GM19372 (cell line): Measurements from ENCODE around the gene ZFC3H1.
"Not testable (repeated sequence)": the region's sequence is repeated elsewhere in the genome, so short reads cannot be mapped to it uniquely, and the experiment has no call there.

Experiments
- ATAC-seq: cut with Tn5 transposase; IDR thresholded peaks from one replicate; pipeline ENCODE4 v1.9.1; 2021; ENCODE audit warnings: mild to moderate bottlenecking, low read depth, moderate library complexity; ENCODE audit not compliant: unreplicated experiment

The ZFC3H1 gene

DNA sequence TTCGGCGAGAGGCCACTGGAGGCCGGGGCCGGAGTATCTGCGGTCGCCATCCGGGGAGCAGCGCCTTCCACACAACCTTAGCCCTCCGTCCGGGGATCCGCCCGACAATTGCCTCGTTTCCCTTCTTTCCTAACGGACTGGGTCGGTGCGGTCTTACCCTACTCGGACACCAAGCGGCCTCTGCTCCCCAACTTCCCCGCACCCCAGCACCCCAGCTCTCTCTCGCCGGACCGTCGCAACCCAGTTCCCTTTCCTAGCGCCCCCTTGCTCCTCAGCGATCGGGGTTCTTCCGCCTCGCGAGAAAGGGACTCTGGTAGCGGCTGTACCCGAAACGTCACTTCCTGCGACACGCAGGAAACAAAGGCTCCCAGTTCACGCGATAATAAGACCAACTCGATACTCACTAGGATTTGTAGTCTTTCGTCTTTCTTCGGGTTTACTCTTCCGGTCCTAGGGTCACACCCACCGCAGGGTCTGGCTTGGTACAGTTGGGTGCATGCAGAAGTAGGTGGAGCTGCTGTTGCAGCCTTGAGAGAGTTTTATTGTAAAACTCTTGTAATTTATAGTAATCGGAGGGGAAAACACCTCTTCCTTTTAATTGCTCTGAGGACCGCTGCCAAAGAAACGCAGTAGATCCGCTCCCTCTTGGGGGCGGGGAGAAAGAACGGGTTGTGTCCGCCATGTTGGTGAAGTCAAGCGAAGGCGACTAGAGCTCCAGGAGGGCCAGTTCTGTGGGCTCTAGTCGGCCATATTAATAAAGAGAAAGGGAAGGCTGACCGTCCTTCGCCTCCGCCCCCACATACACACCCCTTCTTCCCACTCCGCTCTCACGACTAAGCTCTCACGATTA, at the start of gene ZFC3H1, which contains the start of gene THAP2:
Gene ZFC3H1, minus strand, starts transcription at position 288 of the 850 bp plus-strand sequence. Its CDS starts 238 bp downstream, at position 50.
Gene THAP2, plus strand, starts transcription at position 741 of the 850 bp plus-strand sequence. CDS start 209 bp downstream, outside the sequence.
- peak; percentile 85 for ATAC-seq

DNA sequence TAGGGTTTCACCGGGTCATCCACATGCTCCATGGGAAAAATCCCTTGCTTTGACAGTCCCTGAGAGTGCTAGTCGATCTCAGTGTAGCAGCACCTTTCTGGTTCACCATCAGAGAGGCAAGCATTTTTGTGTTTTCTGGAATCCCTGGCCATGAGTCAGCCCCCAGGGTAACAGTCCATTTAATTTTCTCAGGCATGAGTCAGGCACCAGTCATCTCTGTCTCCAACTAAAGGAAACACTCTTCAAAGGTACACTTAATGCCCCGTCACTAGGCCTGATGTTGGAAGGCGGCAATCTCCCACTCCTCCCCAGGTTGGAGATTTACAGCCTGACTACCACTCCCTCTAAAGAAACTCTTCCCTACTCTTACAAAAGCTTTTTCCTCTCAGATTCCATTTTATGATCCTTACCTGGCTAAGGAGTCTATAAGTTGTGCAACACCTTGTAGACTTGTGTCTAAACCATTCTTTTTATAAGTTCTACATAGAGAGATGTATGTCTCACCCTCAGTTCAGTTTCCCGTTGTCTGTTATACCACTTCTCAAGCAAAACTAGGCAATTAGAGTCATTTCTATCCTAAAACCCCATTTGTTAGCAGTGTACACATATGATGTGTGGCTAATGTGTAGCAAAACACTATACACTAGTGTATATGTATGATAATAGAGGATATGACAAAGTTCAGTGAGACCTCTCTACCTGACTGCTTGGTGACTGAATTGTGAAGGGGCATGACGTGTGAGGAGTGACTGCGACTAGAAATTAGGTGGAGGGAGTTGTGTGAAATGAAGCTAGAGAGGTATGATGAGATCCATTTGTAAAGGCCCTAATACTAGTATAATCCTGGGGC, 46.9 kb upstream of the ZFC3H1 start:
- ATAC-seq, result no peak

DNA sequence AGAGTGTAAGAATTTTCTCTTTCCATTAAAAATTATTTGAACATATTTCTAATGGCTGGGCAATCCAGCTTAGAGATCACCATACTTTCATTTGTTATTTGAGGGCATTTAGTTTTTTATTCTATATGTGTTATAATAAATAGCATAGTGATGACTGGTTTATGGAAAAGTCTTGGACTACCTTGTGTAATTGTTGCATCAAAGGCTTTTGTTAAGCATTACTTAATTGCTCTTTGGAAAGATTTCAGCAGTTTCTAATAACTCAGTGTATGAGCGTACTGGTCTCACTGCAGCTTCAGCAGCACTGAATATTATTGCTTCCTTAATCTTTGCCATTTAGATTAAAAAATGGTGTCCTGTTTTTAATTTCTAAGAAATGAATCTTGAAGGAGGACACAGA, 45.0 kb upstream of the ZFC3H1 start:
- ATAC-seq, result no peak

DNA sequence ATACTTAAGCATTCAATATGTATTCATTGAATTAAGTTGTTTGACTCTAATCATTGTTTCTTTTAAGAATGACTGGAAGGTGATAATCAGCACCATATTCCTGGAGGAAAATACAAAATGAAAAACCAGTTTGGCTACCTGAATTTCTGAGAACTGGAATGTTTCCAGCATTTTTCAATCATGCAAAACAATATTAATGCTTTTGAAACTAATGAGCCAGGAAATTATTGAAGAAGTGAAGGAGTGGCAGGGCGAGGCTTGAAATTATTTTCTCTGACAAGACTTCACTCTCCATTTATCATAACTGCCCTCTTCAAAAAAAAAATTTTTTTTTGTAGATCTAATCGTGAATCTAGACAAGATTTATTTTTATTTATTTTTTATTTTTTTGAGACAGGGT, 41.3 kb upstream of the ZFC3H1 start:
- no peak for ATAC-seq

DNA sequence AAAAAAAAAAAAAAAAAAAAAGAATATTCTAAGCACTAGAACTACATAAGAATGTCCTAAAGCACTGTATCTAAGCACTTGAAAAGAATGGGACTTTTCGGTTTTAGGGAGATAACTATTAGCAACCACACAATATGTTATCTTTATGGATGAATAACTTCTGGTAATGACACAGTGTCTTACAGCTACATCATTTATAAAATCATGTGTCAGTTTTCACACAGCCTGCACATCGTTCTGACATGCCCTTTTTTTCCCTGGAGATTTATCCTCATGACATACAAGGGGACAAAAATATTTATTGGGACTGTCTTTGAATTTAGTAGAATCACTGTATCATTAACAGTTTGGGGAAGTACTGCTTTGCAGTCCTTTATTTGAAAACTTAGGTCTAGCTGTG, 39.6 kb upstream of the ZFC3H1 start:
- no peak for ATAC-seq

- no peak for ATAC-seq
Measured at GRCh38 chr12:71702590-71702989, 38.9 kb upstream of the ZFC3H1 start.

DNA sequence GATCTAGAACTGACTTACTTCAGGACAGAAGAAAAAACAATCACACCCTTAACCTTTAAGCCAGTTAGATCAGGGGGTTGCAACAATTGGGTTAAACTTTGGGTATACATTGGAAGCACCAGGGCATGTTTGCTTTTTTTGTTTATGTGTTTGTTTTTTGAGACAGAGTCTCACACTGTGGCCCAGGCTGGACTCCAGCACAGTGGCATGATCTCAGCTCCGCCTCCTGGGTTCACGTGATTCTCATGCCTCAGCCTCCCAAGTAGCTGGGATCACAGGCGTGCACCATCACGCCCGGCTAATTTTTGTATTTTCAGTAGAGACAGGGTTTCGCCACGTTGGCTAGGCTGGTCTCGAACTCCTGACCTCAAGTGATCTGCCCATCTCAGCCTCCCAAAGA, 38.5 kb upstream of the ZFC3H1 start:
- ATAC-seq, result not testable (repeated sequence)

GRCh38 chr12:71695782-71696181, 32.1 kb upstream of the ZFC3H1 start:
- no peak for ATAC-seq

DNA sequence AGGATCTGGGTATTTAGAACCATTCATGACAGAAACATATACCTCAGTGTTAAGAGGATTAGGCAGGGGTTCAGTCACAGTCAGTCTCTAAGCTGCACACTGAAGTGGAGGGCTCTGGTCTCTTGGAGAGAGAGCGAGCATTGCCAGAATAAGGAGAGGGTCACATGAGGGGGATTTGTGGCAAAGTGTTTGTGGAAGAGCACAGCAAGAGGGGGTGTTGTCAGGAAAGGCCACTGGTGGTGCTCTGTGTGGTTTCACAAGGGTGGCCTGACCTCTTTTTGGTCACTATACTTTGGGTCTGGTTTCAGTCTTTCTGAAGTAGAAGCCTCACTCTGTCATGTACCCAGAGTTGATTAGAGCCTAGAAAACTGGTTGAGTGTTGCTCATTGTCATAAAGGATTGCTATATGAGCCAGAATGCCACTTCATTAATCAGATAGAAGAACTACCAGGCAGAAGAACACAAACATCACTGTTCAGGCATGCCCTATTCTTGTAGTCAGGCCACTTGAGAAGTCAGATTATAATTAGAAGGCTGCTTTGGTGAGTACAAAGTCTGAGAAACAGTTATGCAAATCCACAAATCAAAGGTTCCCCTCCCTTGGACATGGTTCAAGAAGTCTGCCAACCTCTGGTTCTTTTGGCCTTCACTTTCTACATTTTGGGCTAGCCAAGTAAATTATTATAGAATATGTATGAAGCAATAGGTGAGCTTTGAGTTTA, 30.6 kb upstream of the ZFC3H1 start:
- ATAC-seq, result peak; percentile 80

DNA sequence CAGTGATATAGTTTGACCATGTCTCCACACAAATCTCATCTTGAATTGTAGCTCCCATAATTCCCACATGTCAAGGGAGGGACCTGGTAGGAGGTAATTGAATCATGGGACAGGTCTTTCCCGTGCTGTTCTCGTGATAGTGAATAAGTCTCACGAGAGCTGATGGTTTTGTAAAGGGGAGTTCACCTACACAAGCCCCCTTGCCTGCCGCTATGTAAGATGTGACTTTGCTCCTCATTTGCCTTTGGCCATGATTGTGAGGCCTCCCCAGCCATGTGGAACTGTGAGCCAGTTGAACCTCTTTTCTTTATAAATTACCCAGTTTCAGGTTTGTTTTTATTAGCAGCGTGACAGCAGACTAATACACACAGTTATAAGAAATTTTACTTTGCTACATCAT, 30.0 kb upstream of the ZFC3H1 start:
- ATAC-seq, result peak; percentile 15

DNA sequence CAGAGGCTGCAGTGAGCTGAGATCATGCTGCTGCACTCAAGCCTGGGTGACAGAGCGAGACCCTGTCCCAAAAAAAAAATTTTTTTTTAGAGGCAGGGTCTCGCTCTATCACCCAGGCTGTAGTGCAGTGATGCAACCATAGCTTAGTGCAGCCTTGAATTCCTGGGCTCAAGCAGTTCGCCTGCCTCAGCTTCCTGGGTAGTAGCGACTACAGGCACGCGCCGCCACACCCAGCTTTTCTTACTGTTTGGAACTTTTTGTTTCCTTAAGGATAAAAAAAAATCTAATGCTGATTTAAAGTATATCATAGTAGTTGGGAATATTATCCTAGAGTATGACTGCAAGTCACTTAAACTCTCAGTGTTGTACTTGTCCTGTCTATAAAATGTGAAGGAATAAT, 29.5 kb upstream of the ZFC3H1 start:
- no peak for ATAC-seq

DNA sequence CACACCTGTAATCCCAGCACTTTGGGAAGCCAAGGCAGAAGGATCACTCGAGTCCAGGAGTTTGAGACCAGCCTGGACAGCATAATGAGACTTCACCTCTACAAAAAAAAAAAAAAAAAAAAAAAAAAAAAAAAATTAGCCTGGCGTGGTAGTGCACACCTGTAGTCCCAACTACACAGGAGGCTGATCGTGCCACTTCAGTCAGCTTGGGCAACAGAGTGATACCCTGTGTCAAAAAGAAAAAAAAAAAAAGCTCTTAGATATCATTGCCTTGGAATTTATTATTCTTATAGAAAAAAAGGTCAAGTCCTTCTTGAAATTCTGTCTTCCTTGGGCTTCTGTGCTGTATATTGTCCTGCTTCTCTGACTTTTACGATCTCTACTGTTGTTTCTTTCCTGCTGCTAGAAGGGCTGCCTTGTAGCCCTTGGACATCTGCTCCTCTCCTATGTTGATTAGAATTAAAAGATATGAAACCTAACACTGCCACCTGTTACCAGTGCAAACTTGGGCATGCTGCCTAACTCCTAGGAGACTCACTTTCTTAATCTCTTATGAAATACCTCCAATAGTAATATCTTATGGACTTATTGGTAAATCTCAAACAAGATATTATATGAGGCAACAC, 28.0 kb upstream of the ZFC3H1 start:
- ATAC-seq, result no peak

GRCh38 chr12:71688961-71689570, 25.4 kb upstream of the ZFC3H1 start:
- no peak for ATAC-seq

- ATAC-seq, result not testable (repeated sequence)
Measured at GRCh38 chr12:71687172-71687571, 23.5 kb upstream of the ZFC3H1 start.

DNA sequence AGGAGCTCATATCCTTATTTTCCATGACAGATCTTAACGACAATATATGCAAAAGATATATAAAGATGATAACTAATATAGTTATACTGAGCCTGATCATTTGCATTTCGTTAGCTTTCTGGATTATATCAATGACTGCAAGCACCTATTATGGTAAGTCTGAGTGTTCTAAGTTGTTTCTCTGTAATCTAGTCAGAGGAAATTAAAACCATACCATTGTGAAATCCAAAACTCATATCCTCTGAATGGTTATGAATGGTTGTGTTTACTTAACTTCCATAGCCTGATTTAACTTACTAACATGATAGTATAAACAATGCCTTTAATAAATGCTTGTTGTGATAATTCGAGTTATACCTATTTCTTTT, 23.0 kb upstream of the ZFC3H1 start:
- ATAC-seq, result no peak

- peak; percentile 86 for ATAC-seq
Measured at GRCh38 chr12:71685914-71686657, 22.4 kb upstream of the ZFC3H1 start, which contains the start of gene TMEM19. TSS of gene TMEM19 (plus strand) at chr12:71686082. CDS start at chr12:71686681, 599 bp downstream.

DNA sequence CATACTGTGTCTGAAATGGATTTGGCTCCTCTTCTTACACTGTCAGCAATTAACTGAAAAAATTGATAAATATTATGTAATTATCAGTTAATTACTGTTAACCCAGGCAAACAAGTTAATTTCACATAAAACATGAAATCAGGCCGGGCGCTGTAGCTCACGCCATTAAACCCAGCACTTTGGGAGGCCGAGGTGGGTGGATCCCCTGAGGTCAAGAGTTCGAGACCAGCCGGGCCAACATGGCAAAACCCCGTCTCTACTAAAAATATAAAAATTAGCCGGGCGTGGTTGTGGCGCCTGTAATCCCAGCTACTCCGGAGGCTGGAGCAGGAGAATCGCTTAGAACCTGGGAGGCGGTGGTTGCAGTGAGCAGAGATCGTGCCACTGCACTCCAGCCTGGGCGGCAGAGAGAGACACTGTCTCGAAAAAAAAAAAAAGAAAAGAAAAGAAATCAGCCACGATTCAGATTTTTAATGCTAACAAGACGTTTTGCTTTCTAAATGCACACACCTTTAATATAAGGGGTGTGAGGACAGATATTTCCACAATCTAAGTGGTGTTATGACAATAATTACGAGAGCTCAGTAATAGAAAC, 21.8 kb upstream of the ZFC3H1 start:
- no peak for ATAC-seq

DNA sequence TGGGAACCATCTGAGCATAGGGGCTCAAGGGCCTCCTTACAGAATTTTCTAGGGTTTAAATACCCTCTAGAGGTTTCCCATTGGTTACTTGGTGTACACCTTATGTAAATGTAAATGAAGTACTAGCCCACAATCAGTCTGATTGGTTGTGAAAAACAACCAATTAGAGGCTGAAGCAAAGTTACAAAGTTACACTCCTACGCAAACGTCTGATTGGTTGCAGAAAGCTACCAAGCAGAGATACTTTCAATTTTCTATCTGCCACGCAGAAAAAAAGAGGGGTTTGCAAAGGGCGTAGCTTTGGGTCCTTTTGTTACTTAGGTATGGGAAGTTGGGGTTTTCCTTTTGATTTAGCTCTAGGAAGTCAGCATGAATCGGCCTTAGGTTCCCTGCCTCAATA, 20.4 kb upstream of the ZFC3H1 start:
- ATAC-seq, result no peak

- ATAC-seq, result no peak
Measured at GRCh38 chr12:71683633-71684032, 20.0 kb upstream of the ZFC3H1 start.
